ENCODE measurements around the gene BTLA.

GRCh38 chr3:112481302-112481721 lies 18.0 kb downstream of the BTLA start:
- no peak for TF ChIP-seq CTCF (IDR thresholded peaks at IDR 0.05; ENCODE audit: low read depth, low read length)
- no peak for TF ChIP-seq EZH2phosphoT487 (IDR thresholded peaks at IDR 0.05; ENCODE audit: low read depth)
